Memory B cell (primary cell): ENCODE results near the gene FBXL16.
A peak's percentile ranks its signal among the peaks of the same experiment; 100 is the strongest.
"Not testable (repeated sequence)": the region's sequence is repeated elsewhere in the genome, so short reads cannot be mapped to it uniquely, and the experiment has no call there.

ENCODE experiments used
- ATAC-seq: fragments of 150-1000 bp; cut with Tn5 transposase; 2 replicates; pipeline ENCODE4 v1.10.0; 2021; ENCODE audit warnings: low read depth, mild to moderate bottlenecking, moderate library complexity
- DNase-seq, 2 donors: peaks; one replicate each; pipeline ENCODE4 v3.0.0; 2022; ENCODE audit warnings: low spot score in 2 of 2
- H3K27ac Mint-ChIP-seq: one replicate; pipeline ENCODE4 v1.8.0; 2022; ENCODE audit warnings: mild to moderate bottlenecking, moderate library complexity, mixed read lengths
- H3K27me3 Mint-ChIP-seq: one replicate; pipeline ENCODE4 v1.8.0; 2022; ENCODE audit warnings: mixed read lengths
- H3K36me3 Mint-ChIP-seq: one replicate; pipeline ENCODE4 v1.8.0; 2022; ENCODE audit warnings: mild to moderate bottlenecking, mixed read lengths
- H3K4me1 Mint-ChIP-seq: one replicate; pipeline ENCODE4 v1.8.0; 2022; ENCODE audit warnings: mixed read lengths
- H3K4me3 Mint-ChIP-seq: one replicate; pipeline ENCODE4 v1.8.0; 2022; ENCODE audit warnings: mild to moderate bottlenecking, moderate library complexity, mixed read lengths
- H3K9me3 Mint-ChIP-seq: one replicate; pipeline ENCODE4 v1.8.0; 2022; ENCODE audit warnings: mixed read lengths

The FBXL16 gene, protein sequence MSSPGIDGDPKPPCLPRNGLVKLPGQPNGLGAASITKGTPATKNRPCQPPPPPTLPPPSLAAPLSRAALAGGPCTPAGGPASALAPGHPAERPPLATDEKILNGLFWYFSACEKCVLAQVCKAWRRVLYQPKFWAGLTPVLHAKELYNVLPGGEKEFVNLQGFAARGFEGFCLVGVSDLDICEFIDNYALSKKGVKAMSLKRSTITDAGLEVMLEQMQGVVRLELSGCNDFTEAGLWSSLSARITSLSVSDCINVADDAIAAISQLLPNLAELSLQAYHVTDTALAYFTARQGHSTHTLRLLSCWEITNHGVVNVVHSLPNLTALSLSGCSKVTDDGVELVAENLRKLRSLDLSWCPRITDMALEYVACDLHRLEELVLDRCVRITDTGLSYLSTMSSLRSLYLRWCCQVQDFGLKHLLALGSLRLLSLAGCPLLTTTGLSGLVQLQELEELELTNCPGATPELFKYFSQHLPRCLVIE

DNA sequence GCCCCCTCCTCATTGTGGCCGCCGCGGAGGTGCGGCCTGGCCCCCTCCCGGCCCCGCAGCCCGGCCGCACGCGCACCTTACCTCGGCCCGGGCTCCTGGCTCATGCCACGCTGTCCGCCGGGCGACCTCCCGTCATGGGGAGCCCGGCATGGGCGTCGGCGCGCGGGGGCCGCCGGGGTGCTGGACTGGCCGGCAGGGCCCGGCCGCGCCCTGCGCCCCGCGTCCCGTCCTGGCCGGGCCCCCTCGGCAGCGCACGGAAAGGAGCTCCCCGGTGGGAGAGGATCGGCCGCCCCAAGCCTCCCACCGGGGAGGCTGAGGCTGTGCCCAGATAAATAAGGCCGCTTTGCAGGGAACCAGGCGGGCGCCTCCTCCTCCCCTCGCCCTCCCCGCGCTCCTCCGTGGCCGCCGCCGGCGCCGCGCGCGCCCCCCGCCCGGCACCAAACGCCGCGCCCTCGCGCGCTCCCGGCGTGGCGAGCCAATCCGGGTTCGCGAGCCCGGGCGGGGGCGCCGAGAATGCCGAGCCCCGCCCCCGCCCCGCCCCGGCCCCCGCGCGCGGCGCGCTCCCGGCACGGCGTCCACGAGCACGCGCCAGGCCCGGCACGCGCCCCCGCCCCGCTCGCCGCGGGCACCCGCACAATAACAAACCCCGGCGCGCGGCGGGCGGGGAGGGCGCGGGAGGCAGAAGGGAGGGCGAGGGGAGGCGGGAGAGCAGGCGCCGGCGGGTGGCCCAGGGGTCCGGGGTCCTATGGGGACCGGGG, at the start of gene FBXL16:
TSS of gene FBXL16 (minus strand) at position 371 of the 758 bp plus-strand sequence. CDS start 8,396 bp downstream, outside the sequence.
- peaks cover 32% of the 10 kb centered on the region for H3K27me3 Mint-ChIP-seq
- H3K4me1 Mint-ChIP-seq: peaks cover 3% of the 10 kb centered on the region
- H3K4me3 Mint-ChIP-seq: no peak within 1 kb of the TSS
- no peak within 1 kb of the TSS for H3K27ac Mint-ChIP-seq
- no peak for DNase-seq
- H3K36me3 Mint-ChIP-seq: no peaks in the 10 kb centered on the region
- no peaks in the 10 kb centered on the region for H3K9me3 Mint-ChIP-seq
- ATAC-seq: peak; percentile 15

DNA sequence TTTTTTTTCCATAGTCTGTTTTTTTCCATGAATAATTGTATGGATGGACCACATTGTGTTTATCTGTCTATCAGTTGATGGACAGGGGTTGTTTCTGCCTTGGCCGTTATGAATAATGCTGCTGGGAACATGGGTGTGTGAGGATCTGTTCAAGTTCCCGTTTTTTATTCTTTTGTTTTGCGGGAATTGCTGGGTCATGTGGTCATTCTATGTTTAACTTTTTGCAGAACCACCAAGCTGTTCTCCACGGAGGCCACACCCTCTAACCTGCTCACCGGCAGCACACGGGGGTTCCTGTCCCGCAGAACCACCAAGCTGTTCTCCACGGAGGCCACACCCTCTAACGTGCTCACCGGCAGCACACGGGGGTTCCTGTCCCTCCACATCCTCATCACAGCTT, 49.1 kb upstream of the FBXL16 start:
- Mint-ChIP-seq H3K36me3 (peaks cover 2% of the 10 kb centered on the region), H3K27ac (no peak overlapping the region), H3K4me1 (peaks cover 2% of the 10 kb centered on the region), H3K9me3 (peaks cover 2% of the 10 kb centered on the region), H3K27me3 (peaks cover 8% of the 10 kb centered on the region), H3K4me3 (no peak overlapping the region)
- no peak for DNase-seq
- ATAC-seq: peak; percentile 91

DNA sequence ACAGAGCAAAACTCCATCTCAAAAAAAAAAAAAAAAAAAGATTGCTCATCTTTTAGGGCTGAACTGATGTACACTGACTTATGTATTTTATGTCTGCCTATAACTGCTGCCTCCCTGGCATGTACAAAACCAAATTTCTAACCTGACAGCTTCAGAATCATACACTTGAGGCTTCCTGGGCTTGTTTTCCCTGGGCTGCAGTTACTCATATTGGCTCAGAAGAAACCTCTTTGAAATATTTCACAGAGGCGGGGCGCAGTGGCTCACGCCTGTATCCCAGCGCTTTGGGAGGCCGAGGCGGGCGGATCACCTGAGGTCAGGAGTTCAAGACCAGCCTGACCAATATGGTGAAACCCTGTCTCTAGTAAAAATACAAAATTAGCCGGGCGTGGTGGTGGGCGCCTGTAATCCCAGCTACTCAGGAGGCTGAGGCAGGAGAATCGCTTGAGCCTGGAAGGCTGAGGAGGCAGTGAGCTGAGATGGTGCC, 48.6 kb upstream of the FBXL16 start:
- H3K9me3 Mint-ChIP-seq, DNase-seq, H3K27me3 Mint-ChIP-seq, H3K36me3 Mint-ChIP-seq, H3K4me1 Mint-ChIP-seq, H3K4me3 Mint-ChIP-seq, ATAC-seq, H3K27ac Mint-ChIP-seq: not testable (repeated sequence)

DNA sequence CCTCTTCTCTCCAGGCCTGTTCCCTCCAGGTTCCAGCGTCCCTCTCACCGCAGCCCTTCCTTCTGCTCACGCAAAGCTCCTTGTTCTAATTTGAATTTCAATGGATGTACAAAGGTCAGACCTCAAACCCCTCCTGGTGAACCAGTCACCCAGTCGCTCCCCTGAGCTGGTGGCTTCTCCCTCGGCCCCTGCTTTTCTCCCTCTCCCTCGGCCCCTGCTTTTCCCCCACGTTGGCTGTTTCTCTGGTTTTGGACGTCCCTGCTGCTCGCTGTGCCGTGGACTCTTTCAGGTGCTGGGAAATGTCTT, 46.4 kb upstream of the FBXL16 start:
- H3K9me3 Mint-ChIP-seq: peaks cover 2% of the 10 kb centered on the region

DNA sequence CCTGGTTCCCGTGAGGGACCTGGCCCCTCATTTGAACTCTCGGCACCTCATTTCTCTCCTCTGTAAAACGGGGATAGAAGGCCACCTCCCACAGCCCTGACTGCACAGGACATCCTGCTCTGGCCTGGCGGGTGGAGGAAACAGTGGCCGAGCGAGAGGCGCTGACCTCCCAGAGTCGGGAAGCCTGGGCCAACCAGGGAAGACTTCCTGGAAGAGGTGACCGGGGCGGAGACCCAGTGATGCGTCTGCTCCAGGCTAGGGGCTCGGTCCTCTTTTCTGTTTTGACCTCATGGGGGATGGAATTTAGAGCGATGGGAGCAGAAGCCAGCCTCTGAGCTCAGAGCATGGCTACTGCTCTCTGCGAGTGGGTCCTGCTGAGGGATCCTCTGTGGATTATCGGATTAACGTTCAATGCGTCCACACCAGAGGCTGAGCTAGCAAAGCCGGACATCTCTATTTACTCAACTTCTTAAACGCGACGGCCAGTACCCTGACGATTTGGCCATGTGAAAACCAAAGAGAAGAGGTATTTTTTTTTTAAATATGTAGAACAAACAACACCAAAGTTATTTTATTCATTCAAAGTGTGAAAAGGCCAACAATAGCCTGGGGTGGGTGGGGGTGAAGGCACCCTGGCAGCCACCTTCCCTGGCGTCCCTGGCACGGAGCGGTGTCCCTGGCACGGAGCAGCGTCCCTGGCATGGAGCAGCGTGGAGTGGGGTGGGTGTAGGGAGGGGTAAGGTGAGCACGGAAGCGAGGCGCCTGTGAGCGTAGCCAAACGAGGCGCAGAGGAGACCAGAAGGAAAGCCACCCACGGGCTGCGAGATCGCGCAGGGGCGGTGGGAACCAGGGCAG, 45.8 kb upstream of the FBXL16 start:
- H3K9me3 Mint-ChIP-seq: no peaks in the 10 kb centered on the region
- peaks cover under 1% of the 10 kb centered on the region for H3K36me3 Mint-ChIP-seq
- peaks cover 2% of the 10 kb centered on the region for H3K4me1 Mint-ChIP-seq
- H3K27me3 Mint-ChIP-seq: peaks cover under 1% of the 10 kb centered on the region
- H3K4me3 Mint-ChIP-seq: no peak overlapping the region
- no peak for ATAC-seq
- no peak overlapping the region for H3K27ac Mint-ChIP-seq
- DNase-seq: no peak

More for the DNA sequence above, 46.4 kb upstream of the FBXL16 start:
- H3K36me3 Mint-ChIP-seq: peaks cover 2% of the 10 kb centered on the region
- no peak overlapping the region for H3K27ac Mint-ChIP-seq
- H3K4me1 Mint-ChIP-seq: peaks cover 2% of the 10 kb centered on the region
- no peak for DNase-seq
- peaks cover 3% of the 10 kb centered on the region for H3K27me3 Mint-ChIP-seq
- H3K4me3 Mint-ChIP-seq: no peak overlapping the region
- ATAC-seq: no peak

DNA sequence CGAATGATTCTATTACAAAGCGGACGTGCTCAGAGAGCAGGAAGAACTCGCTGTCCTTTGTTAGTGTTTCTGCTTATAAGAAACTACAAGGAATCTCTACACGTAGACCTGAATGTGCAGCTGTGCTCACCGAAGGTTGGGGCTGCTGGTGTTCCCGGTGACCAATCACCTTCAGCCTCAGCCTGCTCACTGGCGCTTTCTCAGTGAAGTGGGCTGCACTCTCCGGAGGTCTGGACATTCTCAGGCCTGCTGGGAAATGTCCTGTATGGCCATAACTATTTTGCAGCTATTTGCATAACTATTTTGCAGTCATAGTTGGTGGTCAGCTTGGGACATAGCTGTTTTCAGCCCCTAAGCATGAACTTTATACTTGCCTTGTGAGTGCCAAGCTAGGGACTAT, 44.9 kb upstream of the FBXL16 start:
- H3K27me3 Mint-ChIP-seq: no peaks in the 10 kb centered on the region
- H3K9me3 Mint-ChIP-seq: no peaks in the 10 kb centered on the region
- H3K27ac Mint-ChIP-seq: no peak overlapping the region
- H3K36me3 Mint-ChIP-seq: no peaks in the 10 kb centered on the region
- ATAC-seq (no peak), DNase-seq (no peak)
- H3K4me1 Mint-ChIP-seq: peaks cover 2% of the 10 kb centered on the region
- no peak overlapping the region for H3K4me3 Mint-ChIP-seq

DNA sequence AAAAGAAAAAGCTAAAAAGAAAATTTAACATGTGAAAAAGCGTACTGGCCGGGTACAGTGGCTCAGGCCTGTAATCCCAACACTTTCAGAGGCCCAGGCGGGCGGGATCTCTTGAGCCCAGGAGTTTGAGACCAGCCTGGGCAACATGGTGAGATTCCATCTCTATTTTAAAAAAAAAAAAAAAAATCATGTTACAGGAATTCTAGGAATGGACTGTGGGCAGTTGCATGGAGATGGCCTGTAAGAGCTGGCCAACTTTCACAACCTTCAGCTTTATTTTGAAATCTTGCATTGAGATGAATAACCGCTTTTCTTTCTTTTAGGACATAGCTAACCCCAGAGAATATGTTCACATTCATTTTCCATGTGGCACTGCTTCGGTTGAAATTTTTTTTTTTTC, 43.4 kb upstream of the FBXL16 start:
- H3K36me3 Mint-ChIP-seq: no peaks in the 10 kb centered on the region
- DNase-seq (no peak), ATAC-seq (no peak)
- H3K27ac Mint-ChIP-seq: no peak overlapping the region
- H3K27me3 Mint-ChIP-seq: no peaks in the 10 kb centered on the region
- no peaks in the 10 kb centered on the region for H3K4me1 Mint-ChIP-seq
- no peak overlapping the region for H3K4me3 Mint-ChIP-seq
- no peaks in the 10 kb centered on the region for H3K9me3 Mint-ChIP-seq

DNA sequence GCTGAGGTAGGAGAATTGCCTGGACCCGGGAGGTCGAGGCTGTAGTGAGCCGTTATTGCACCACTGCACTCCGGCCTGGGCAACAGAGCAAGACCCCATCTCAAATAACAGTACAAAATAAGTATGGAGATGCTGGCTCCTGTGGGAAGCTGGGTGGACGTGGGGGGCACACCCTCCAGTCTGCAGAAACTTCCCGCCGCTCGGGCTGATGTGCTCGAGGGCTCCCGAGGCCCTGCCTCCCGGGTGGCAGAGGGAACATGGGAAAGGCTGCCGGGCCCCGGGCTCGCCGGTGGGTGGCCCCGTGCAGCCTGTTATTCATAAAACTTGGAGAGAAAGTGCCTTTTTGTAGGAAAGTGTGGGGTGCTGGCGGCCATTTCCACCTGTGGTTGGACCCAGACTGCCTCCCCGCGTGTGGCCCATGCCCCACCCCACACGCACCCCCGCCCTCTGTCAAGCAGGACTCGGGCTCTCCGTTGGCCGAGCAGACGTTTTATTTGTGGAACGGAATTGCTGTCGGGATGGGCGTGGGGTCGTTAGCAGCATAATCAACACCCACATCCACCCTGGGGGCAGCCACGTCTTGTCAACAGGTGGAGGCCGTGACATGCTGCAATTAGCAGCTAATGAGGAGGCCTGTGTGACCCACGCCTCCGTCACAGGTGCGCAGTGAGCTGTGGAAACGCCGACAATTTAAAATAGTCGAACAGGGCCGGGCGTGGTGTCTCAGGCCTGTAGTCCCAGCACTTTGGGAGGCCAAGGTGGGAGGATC, 42.6 kb upstream of the FBXL16 start:
- no peaks in the 10 kb centered on the region for H3K27me3 Mint-ChIP-seq
- ATAC-seq (no peak), DNase-seq (no peak)
- no peak overlapping the region for H3K4me3 Mint-ChIP-seq
- H3K4me1 Mint-ChIP-seq: no peaks in the 10 kb centered on the region
- H3K9me3 Mint-ChIP-seq: no peaks in the 10 kb centered on the region
- no peaks in the 10 kb centered on the region for H3K36me3 Mint-ChIP-seq
- H3K27ac Mint-ChIP-seq: no peak overlapping the region

DNA sequence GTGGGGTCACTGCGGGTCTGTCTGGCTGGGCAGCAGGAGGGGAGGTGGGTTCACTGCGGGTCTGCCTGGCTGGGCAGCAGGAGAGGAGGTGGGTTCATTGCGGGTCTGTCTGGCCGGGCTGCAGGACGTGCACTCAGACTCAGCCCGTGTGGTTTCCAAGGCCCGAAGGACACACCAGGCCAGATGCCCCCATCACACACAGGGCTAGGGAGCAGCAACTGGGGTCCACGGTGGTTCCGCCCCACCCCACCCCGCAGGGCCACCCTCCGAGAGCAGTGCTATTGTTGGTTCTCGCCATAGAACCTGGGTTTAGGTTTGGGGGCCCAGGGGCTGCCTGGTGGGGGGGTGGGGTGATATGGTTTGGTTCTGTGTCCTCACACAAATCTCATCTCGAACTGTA, 41.0 kb upstream of the FBXL16 start:
- Mint-ChIP-seq H3K9me3 (no peaks in the 10 kb centered on the region), H3K4me3 (no peak overlapping the region), H3K27me3 (no peaks in the 10 kb centered on the region), H3K4me1 (no peaks in the 10 kb centered on the region), H3K27ac (no peak overlapping the region), H3K36me3 (no peaks in the 10 kb centered on the region)
- DNase-seq: no peak
- no peak for ATAC-seq

DNA sequence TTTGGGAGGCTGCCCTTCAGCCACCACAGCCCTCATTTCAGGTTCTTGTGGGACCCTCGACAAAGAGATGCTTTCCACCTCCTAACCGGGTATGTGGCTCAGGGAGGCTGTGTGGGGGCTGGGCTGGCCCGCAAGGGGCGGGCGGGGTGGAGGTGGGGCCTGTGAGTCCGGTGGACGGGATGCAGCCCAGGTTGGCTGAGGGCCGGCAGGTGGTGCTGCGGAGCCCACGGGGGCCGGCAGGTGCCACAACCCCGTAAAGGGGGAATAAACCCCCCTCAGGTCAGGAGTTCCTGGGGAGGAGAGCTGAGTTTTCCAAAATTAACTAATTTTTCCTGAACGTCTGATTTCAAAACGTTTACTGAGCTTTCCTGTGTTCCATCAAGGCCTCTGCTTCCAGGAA, 40.1 kb upstream of the FBXL16 start:
- no peak for DNase-seq
- Mint-ChIP-seq H3K4me1 (no peaks in the 10 kb centered on the region), H3K27ac (no peak overlapping the region), H3K4me3 (no peak overlapping the region), H3K27me3 (no peaks in the 10 kb centered on the region), H3K9me3 (no peaks in the 10 kb centered on the region), H3K36me3 (no peaks in the 10 kb centered on the region)
- ATAC-seq: peak; percentile 30

DNA sequence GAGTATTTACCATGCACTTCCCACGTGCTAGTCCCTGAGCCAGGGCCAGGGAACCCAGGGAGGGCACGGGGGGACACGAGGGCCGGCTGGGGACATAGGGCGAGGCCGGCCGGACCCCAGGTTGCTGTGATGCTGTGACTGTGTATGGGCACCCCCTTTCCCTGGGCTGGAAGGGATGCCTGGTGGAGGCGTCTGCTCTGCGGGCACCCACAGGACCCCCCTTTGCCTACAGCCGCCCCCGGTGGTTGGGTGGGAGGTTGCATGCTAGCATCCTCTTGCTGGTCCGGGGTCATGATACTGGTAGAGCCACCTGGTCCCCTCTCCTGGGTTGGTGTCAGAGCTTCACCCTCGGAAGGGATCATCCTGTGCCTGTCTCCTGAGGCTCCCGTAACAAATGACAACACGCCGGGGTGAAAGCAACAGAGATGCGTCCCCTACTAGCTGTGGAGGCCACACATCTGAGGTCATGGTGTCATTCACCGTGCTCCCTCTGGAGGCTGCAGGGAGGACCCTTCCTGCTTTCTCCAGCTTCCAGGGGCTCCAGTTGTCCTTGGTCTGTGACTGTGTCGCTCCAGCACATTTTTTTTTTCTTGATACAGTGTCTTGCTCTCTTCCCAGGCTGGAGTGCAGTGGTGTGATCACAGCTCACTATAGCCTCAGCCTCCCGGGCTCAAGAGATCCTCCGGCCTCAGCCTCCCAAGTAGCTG, 38.3 kb upstream of the FBXL16 start:
- H3K4me3 Mint-ChIP-seq: no peak overlapping the region
- H3K9me3 Mint-ChIP-seq: no peaks in the 10 kb centered on the region
- ATAC-seq (no peak), DNase-seq (no peak)
- no peaks in the 10 kb centered on the region for H3K36me3 Mint-ChIP-seq
- no peak overlapping the region for H3K27ac Mint-ChIP-seq
- no peaks in the 10 kb centered on the region for H3K27me3 Mint-ChIP-seq
- peaks cover 5% of the 10 kb centered on the region for H3K4me1 Mint-ChIP-seq

DNA sequence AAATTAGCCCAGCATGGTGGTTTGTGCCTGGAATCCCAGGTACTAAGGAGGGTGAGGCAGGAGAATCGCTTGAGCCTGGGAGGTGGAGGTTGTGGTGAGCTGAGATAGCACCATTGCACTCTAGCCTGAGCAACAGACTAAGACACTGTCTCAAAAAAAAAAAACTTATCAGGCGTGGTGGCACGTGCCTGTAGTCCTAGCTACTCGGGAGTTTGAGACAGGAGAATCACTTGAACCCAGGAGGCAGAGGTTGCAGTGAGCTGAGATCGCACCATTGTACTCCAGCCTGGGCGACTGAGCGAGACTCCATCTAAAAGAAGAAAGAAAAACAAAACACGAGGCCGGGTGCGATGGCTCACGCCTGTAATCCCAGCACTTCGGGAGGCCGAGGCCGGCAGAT, 37.3 kb upstream of the FBXL16 start:
- H3K4me3 Mint-ChIP-seq, ATAC-seq, H3K4me1 Mint-ChIP-seq, H3K36me3 Mint-ChIP-seq, DNase-seq, H3K27ac Mint-ChIP-seq, H3K9me3 Mint-ChIP-seq, H3K27me3 Mint-ChIP-seq: not testable (repeated sequence)
